GM18517 (cell line): ENCODE results near the gene TAS1R2.

Source experiments
- ATAC-seq: cut with Tn5 transposase; IDR thresholded peaks from one replicate; pipeline ENCODE4 v1.9.1; 2021; ENCODE audit warnings: mild to moderate bottlenecking, moderate library complexity; ENCODE audit not compliant: unreplicated experiment

TAS1R2 gene

DNA sequence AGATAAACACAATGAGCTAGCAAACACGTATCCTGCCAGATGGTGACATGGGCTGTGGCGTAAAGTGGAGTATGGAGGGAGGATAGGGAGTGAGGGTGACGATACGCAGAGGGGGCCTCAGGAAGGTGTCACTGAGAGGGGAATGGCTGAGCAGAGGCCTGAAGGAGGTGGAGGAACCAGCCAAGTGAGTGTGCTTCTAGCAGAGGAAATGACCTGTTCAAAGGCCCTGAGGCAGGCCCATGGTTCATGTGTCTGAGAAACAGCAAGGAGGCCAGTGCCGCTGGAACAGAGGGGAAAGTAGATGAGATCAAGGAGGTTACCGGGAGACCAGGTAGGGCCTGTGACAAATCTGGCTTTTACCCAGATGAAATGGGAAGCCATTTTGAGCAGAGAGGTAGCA lies 36.0 kb downstream of the TAS1R2 start:
- ATAC-seq: no peak

DNA sequence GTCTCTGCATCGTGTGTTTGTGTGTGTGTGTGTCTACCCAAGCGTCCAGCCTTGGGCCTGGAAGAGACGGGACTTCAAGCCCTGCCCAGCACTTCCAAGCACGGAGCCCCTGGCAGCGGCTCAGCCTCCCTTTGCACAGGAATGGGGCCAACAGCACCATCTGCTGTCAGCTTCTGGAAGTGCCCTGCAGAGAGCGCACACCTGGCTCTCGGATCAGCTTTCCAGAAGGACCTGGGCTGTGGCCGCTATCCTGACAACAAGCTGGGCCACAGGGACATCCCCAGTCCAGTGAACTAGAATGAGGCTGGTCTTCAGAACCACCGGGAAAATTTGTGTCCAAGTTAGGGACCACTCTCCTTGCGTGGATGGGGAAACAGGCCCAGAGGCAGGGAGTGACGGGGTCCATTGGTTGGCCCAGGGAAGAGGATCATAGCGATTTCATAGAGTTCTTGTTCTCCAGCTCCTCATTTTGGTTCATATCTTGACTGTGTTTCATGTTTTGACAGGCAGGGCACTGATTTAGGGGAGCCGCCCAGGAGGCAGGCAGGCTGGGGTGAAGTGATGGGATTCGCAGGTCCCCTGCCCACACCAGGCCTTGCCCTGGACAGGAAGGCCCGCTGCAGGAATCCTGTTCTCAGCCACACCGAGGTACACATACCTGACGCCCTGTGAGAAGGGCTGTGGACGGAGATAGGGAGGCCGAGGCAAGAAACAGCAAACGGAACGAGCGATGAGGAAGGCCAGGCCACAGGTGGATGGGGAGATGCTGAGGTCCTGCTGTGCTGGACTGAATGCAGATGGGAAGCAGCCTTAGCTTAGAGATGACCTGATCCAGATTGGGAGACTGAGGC lies 38.4 kb downstream of the TAS1R2 start:
- no peak for ATAC-seq

DNA sequence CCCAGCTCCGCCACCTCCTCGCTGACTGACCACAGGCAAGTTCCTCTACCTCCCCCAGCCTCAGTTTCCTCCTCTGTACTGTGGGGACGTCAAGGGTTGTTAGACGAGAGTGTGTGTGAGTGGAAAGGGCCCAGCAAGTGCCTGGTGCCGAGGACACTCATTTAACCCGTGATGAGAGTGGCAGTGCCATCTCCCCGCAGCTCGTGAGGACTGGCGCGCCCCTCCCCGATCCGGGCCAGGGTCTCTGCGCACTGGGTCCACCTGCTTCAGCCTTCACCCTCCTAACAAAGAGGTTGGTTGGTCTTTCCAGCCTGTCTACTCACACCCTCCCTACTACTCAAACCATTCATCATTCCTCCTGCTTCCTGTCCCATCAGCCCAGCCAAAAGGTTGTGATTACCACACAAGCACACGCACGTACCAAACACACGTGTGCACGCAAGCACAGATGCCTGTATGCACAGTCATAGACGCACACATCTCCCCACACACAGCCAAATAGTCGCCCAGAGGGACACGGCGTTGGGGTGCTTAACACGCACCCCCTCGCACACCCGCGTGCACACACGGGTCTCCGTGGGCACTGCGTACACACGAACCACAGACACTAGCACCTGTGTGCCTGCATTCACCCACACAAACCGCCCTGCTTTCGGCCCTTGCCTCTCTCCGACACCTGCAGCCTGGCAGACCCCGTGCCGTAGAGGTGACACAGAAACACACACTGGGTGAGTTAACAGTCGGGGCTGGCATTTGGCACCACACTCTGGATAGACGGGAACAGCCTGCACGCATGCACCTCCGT lies 39.3 kb downstream of the TAS1R2 start:
- ATAC-seq: no peak

DNA sequence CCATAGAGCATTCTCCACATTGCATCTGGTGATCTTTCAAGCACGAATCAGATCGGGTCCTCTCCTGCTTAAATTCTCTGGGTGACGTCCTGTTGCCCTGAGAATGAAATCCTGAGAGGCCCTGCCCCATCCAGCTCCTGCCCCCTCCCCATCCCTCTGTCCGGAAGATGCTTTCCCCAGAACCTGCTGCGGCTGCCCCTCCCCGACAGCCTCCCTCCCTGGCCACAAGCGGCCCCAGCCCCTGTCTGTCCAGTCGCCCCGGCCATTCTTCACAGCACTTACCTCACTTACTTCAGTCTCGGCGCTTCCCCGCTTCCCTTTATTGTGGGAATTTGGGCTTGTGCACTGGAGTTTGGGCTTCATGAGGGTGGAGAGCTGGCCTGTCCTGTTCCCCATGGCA lies 40.3 kb downstream of the TAS1R2 start:
- ATAC-seq: no peak

DNA sequence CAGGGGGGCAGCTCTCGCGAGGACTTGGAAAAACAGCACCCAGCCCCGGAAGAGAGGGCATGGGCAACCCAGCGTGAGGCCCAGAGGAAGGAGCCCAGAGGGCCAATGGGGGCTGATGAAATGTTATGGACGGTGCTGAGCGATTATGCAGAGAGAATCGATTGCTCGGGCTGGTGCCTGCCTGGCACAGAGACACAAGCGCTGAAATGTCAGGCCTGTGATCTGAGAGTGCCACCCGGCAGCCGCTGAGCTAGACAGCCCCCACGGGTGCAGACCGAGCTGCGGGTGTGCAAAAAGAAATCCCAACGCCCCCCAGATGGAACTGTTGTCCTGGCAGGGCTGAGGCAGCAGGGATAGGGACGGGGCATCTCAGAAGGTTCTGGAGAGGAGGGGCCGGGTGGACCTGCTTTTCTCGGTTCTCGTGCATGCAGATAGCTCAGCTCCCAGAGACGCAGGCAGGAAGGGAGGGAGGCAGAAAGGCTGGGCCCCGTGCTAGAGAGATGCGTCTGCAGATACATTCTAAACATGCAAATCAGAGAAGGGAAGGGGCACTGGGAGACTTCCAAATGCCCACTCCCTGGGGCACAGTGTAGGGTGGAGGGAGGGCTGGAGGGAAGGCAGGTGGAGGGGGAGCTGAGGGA lies 41.5 kb downstream of the TAS1R2 start:
- no peak for ATAC-seq

DNA sequence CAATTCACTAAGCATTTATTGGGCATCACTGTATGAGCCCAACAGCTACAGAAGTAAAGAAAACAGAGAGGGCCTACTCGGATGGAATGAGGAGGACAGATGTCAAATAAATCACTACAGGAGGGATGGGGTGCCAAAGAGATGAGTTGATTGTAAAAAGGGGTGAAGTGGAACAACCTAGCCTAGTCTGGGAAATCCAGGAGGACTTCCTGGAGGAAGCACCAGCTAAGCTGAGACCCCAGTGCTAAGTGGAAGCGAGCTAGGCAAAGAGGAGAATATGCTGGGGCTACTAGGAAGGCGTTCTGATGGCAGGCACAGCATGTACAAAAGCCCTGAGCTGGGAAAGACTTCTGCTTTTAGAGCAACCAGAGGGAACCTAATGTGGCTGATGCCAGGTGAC lies 42.1 kb downstream of the TAS1R2 start:
- no peak for ATAC-seq

DNA sequence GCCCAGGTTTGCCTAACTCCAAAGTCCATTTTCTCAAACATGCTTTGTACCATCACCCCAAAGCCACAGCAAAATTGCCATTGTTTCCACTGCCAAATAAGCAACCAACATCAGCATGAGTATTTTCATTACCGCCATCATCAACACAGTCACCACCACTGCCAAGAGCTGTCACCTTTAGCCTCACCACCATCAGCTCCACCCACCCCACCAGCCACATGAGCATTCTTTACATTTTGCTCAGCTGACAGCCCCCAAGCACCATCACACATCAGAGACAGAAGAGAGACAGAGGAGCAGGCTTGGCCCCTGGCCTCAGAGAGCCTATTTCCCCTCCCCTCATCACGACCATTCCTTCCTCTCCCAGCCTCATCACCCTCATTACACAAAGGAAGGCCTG lies 42.7 kb downstream of the TAS1R2 start:
- ATAC-seq: no peak

DNA sequence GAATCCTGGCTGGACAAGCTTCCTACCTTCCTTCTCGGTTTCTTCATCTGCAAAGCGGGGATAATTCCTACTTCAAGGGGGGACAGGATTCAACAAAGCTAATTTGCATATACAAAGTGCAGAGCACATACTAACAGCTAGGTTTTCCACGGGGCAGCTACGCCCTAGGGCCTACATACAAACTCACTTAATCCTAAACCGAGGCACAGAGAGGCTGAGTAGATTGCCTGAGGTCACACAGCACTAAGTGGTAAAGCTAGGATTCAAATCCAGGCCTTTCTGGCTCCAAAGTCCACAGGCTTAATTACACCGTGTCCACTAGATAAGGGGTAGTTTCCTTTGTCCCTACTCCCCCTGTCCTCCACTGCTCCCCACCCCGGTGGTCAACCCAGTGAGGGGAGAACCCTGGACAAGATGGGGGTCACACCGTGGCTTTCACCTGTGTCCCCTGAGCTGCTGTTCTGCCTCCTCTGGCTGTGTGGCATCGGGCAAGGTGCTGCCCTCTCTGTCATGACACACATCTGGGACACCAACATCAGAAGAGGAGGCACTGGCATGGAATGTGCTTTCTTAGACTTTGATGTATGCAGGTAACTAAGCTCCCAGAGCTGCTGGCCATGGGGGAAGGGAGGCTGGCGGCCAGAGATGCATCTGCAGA lies 44.5 kb downstream of the TAS1R2 start:
- ATAC-seq: no peak

DNA sequence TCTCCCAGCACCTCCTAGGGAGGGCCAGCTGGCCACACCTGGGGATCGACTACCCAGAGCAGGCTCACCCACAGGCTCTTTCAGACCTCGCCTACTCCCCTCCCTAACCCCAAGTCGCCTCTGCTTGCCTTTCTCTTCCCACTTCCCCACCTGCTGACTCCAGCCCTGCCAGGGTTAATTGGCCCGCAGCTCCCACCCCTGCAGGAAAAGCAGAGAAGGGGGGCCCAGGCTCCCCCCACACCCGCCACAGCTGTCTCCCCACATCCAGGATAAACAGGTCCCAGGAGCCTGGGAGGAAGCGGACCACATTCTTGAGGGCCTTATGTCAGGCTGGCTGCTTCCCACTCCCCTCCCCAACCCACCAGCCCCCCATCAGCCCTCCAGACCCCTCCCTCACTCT lies 45.0 kb downstream of the TAS1R2 start:
- no peak for ATAC-seq

DNA sequence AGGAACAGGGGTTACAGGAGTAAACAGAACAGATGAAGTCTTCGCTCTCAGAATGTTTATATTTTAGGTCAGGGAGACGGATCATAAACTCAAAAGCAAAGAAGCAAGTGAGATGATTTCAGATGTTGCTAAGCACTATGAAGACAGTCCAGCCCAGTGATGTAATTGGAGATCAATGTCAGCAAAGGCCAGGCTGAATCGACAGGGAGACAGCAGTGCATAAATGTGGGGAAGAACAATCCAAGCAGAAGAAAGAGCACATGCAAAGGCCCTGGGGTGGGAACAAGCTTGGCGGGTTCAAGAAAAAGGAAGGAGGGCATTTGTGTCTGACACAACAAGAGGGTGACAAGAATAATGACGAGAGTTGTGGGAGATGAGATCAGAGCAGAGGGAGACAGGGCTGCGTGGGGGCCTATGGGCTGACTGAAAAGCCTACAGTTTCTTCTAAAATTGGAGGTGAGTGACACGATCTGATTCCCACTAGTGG lies 47.0 kb downstream of the TAS1R2 start:
- no peak for ATAC-seq

DNA sequence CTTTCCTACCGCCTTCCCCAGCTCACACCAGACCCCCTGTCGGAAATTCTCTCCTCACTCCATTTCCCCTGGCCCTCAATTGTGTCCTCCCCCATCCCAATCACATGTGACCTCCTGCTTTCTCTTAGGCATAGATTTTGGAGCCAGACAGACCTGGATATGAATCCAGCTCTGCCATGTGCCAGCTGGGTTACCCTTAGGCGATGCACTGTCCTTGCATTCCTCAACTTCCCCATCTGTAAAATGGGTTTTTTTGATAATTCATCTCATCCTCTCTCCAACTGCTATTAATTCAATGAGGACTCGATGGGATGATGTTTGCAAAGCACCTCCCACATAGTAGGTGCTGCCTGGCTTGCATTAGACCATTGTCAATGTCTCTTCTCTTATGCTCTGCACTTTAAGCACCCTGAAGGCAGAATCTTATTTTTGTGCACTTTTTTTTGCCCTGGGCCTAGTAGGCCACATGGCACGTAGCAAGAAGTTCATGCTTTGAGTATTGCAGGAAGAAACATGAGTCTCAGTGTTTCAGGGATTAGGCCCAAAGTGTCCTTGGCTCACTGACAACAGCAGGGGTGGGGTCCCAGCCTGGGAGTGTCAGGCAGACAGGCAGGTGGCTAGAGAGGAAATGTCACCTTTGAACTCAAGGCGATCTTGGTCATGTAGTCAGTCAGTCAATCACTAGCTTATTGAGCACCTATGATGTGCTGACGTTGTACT lies 47.6 kb downstream of the TAS1R2 start:
- ATAC-seq: no peak

DNA sequence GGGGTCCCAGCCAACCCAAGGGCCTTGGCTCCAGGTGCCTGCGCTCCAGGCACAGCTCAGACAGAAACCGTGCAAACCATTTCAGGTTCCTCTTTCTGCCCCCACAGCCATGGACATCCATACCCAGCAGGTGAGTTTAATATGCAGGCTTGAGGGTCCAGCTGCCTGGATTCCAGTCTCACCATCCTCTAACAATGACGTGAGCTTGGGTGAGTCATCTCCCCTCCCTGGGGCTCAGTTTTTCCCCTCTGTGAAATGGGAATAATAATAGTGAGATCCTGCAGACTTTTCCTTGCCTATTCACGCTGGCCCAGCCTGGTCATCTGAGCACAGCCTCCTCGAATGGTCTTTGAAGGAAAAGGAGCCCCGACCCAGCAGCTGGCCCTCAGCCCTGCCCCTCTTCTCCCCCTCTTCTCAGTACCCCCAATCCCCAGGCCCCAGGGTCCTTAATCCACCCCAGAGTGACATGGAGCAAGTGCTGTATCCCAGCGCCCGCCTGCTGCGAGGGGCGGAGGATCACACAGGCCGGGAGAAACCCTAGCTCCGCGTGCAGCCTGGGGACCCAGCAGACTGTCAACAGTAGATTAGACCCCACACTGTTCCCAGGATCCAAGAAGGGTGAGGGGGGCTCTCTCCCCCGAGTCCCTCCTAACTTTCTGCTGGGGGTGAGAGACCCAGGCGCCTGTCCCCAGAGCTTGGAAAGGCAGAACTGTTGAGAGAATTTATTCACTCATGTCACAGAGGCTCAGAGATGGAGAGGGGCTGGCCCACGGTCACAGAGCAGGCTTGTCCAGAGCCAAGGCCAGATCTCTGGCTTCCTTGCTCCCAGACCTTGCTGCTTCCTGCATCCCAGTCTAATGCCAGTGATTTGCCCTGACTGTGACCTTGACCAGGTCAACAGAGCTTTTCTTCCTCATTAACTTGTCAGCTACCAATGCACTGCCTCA lies 49.2 kb downstream of the TAS1R2 start:
- no peak for ATAC-seq

DNA sequence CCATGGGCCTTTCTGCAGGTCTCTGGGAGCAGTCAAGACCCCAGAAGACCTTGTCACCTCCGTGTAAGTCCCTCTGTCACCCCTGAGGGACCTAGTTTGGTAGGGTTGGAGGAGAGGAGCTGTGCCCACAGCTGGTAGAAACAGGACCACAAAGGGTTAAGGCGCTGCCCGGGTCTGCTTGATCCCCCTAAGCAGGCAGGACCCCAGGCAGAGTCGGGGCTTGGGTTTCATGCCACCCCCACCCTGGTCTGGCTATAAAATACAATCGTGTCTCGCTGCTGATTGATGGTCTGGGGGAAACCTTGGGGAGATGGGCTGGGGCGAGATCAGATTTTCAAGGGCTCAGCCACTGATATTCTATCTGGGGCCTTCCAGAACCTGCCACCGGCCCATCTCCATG lies 50.9 kb downstream of the TAS1R2 start:
- ATAC-seq: no peak

DNA sequence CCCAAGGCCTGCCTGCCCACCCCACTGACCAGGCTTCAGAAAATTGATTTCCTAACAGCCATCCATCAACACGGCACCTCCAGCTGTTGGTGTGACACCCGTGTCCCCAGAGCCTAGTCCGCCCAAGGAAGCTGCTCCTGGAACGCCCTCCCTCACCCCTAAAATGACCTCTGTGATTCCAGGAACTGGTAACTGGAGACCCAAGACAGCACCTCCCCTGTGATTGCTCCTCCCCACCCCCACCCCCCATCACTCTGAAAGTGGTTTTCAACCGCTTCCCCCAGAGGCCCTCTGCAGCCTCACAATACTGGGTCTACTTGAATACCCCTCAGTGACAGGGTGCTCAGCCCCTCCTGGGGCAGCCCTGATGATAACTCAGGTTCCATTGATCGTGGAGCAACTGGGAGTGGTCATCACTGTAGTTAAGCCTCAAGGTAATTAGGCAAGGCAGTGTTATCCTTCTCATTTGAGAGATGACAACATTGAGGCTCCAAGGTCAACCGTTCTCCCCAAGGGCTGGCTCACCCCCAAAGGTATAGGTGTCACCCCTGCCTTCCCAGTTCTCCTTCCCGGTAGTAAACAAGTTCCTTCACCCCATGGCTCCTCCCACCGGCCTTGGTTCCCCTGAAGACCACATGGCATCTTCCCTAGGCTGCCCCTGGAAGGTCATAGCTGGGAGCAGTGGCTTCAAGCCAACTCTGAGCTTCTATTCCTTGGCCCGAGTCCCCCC lies 52.0 kb downstream of the TAS1R2 start:
- ATAC-seq: no peak

DNA sequence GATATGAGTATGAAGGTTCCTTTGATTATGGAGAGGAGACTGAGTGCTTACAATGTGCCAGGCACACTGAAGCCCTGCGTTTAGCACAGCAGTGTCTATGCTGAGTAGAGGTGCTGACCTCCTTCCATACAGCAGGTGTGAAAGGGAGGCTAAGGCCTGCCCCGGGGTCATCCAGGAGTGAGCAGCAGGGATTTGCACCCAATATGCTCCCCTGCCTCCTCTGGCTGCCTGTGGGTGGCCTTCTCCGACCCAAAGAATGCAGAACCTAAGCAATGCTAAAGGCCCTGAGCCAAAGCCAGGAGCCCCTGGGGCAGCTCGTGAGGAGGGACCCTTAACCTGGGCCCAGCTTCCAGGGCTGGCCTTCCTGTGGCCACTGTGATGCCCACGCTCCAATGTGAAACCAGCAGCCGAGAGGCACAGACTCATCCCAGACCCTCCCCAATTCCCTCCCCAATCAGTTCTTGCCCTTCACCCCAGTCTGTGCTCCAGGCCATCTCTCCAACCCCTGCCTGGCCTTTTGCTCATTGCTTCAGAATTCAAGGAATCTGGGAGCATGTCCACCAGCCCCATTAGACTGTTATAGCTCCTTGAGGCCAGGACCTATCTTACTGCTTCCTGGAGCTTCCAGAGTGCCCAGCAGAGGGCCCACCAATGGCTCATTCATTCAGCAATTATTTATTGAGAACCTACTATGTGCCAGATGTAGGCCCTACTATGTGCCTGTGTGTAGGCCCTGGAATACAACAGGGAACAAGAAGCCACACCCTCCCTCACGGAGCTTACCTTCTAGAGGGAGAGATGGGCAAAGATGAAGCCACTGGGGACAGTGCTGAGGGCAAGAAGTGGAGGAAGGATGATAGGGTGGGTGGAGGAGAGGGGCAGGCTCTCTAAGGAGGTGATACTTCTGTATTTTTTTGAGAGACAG lies 53.3 kb downstream of the TAS1R2 start:
- no peak for ATAC-seq

DNA sequence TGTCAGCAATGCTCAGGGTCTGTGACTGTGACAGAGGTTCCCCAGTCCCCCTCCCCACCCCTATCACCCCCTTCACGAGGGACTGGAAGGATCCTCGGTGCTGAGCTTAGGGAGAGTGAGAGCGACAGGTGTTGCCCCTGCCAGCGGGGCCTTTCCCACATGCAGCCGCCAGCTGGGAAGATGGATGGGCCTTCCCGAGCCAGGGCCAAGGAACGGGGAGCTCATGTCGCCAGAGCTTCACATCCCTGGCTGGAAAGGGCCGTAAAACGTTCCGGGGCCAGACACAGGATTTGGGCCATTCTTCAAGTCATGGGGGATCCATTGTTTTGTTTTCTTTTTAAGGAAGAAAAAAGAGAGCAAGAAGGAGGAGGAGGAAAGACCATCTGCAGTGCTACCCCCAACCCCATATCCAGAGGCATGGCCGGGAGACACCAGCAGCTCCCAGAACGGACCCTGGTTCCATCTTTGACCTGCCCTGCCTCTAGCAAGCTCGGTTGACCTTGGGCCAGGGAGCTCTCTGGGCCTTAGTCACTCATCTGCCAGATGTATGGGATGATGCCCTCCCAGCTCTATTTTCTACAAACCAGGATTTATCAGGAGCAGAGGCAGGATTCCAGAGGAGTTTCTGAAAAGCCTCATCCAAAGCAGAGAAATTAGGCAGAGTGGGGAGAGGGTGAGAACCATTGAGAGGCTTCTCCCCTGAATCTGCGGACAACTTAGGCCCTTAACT lies 54.1 kb downstream of the TAS1R2 start:
- ATAC-seq: no peak

DNA sequence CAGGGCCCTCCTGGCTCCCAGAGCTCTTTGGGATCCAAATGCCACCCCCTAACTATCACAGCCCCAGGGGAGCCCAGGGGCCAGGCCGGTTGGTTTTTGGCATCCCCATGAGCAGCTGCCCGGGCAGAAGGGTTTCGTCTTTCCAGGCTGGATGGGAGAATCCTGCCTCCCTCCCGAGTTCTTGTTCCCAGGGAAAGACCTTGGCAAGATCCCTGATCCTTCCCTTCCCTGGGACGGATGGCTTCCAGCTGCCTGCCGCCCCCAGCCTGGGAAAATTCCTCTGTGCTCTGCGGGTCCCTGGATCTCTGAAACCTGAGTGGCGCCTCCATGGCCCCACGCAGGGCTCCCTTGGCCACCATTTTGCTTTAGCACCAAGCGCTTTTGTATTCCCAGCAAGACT lies 55.6 kb downstream of the TAS1R2 start:
- ATAC-seq: no peak
